GM21723 (cell line): ENCODE data around the gene OR6N1.

Source experiments
- ATAC-seq: cut with Tn5 transposase; IDR thresholded peaks from one replicate; pipeline ENCODE4 v1.9.1; 2021; ENCODE audit warnings: mild to moderate bottlenecking, moderate library complexity; ENCODE audit not compliant: unreplicated experiment

The OR6N1 gene

GRCh38 chr1:158754420-158754819 lies 17.6 kb downstream of the OR6N1 start, which contains the start of gene OR6K6:
Gene OR6K6 (plus strand): TSS chr1:158754720. CDS start chr1:158754888, 168 bp downstream.
- no peak for ATAC-seq

DNA sequence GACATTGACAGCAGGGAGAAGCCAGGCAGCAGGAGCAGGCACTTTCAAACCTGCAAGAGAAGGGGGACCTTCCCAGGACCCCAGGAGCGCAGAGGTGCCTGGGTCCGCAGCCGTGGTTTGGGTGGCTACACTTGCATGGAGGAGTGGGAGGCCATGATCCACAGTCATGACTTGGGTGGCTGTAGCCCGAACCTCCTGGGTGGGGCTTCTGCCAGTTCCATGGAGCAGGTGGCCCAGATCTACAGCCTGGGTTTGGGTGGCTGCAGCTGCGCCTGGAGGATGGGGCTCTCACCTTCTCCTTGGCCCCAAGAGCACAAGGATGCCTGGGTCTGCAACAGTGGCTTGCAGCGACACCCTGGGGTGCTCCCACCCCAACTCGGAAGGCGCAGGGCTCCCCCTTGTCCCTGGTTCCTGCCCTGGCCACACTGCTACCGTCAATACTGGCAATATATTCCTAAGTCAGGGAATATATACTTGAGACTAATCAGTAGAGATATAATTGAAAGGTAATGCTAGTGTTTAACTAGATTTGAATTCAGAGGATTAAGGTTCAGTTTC lies 19.8 kb downstream of the OR6N1 start:
- no peak for ATAC-seq

DNA sequence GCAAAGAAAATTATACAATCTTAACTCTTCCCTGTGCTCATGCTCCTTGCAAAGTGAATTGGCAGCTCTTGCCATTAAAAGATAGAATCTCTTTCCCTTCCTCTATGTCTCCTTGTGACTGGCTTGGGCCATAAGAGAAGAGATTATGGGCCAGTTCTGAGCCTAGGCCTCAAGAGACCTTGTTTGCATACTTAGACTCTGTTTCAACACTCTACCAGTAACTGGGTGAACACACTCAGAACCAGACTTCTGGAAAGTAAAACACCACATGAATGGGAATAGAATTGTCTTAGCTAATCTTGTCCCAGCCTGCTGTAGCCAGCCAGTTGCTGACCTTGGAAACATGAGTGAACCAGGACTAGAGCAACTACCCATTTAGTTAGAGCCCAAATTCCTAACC lies 36.1 kb downstream of the OR6N1 start:
- no peak for ATAC-seq

DNA sequence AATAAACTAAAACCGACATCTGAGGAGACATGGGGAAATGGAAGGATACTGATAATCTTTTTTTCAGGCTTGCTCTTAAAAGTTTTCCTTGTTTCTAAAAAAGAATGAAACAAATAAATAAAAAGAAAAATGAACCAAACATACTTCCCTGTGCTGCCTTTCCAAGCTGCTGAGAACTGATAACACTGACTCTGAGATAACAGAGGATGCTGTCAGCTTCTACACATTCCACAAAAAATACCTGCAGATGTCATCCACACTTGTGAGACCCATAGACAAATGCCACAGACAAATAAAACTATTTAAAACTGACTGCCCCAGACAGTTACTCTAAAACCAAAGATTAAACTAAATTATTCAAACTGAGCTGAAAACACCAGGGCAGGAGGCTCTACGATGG lies 39.5 kb downstream of the OR6N1 start:
- ATAC-seq: no peak

GRCh38 chr1:158731707-158732106 lies 40.3 kb downstream of the OR6N1 start:
- no peak for ATAC-seq

DNA sequence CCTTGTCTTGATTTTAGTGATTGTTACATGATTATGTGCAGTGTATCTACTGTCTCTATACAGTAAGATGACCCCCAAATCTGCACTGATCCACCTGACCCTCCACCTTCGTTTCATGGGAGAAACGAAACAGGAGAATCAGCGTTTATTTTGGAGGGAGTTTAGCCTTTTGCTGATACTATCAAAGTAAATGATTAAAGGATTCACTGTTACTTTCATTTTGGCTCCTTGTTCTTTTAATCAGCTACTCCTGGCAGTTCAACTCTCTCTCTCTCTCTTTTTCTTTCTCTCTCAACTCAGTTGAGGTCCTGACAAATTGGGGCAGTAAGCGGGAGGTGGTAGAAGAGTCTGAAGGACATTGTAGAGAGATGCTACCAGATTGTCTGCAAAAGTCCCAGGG lies 41.5 kb downstream of the OR6N1 start:
- no peak for ATAC-seq

GRCh38 chr1:158728510-158729225 lies 43.3 kb downstream of the OR6N1 start:
- no peak for ATAC-seq

DNA sequence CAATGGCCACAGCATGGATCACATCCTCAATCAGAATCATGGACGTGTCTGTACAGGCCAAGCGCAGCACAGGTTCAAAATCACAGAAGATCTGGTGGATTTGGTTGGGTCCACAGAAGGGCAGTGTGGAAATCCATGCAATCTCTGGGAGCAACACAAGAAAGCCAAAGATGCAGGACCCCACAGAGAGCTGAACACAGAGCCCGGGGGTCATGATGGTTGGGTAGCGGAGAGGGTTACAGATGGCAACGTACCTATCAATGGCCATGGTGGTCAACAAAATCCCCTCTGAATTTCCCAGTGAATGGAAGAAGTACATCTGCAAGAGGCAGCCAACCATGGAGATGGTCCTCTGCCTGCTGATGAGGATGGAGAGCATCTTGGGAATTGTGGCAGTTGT lies 47.6 kb downstream of the OR6N1 start:
- no peak for ATAC-seq

- no peak for ATAC-seq
Observed at GRCh38 chr1:158720620-158721019, 51.4 kb downstream of the OR6N1 start, which contains the start of gene OR6K3. Gene OR6K3 (minus strand): TSS chr1:158720720. CDS start chr1:158718115, 2,605 bp downstream.

DNA sequence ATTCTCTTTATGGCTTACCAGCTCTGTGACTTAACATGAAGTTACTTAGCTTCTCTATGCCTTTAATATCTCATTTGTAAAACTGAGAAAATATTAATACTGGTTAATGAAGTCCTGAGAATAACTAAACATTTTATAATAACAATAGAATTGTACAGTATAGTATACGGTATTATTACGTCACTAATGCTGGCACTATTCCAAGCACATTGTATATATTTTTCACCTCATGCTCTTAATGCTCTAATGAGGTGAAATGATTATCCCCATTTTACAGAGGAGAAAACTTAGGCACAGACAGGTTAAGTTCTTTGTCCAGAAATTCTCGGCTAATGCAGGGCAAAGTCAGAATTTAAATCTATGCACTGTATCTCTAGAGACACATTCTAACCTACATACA lies 52.3 kb downstream of the OR6N1 start:
- ATAC-seq: no peak

GRCh38 chr1:158717344-158717743 lies 54.7 kb downstream of the OR6N1 start:
- no peak for ATAC-seq

DNA sequence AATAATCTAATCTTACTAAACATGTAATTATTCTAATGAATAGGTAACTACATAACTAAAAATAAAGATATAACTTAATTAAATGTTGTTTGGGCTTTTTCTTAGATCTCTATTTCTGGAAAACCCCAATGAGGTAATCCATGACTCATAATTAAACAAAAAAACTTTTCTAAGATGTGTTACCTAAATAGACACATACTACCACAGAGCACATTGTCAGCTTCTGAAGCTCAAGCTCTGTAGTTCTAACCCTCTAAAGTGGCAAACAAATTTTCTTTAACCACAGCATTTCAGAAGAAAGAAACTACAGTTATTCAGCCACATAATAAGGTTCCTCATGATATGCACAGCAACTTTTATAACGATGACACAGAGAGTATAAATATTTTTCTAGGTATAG lies 55.7 kb downstream of the OR6N1 start:
- no peak for ATAC-seq

GRCh38 chr1:158714754-158715153 lies 57.2 kb downstream of the OR6N1 start:
- ATAC-seq: no peak
